ENCODE measurements around the gene APLP2. TPM values are rescaled to one million over a fixed set of nuclear protein-coding genes. Genes with fewer than 3 reads are reported as not detected.

Gene APLP2
- total RNA-seq, 3 donors from 2014 or later (not counting 1 experiment from before 2014, with no cell fraction given): 99.8 to 119 (median 116) TPM

GRCh38 chr11:130042093-130042591 lies 27.6 kb upstream of the APLP2 start:
- Histone ChIP-seq H3K4me1 (ENCODE audit: control insufficient read depth, insufficient read depth, low read length) (peaks cover 6% of the 10 kb centered on the region), H3K27ac (ENCODE audit: low read length) (no peak overlapping the region), H3K9me3 (ENCODE audit: control insufficient read depth, insufficient read depth, low read length) (no peaks in the 10 kb centered on the region), H3K27me3 (ENCODE audit: control insufficient read depth, insufficient read depth, low read length) (no peaks in the 10 kb centered on the region), H3K4me3 (ENCODE audit: low read length) (no peak overlapping the region), H3K36me3 (ENCODE audit: control insufficient read depth, insufficient read depth, low read length) (no peaks in the 10 kb centered on the region)
- Mint-ChIP-seq H3K36me3 (no peaks in the 10 kb centered on the region), H3K9me3 (no peaks in the 10 kb centered on the region), H3K27me3 (ENCODE audit: low read depth in 2 of 2) (peaks cover 9 to 16% of the 10 kb centered on the region in 2 donors), H3K4me1 (peaks cover 9 to 11% of the 10 kb centered on the region in 2 donors), H3K27ac (no peak overlapping the region), H3K4me3 (no peak overlapping the region)
- WGBS (ENCODE audit: insufficient coverage): 85% methylated on average over 16 of the region's 16 CpGs
- intact Hi-C loops (cut with micrococcal nuclease): no loop called here
- TF ChIP-seq CTCF (IDR thresholded peaks at IDR 0.05): no peak
- peak in 1 of 2 donors; percentile 5 for DNase-seq
- ATAC-seq: peak in 2 of 3 donors; percentile 12 to 35

GRCh38 chr11:130043575-130043974 lies 26.1 kb upstream of the APLP2 start:
- no peak for DNase-seq
- H3K4me1 ChIP-seq (ENCODE audit: control insufficient read depth, insufficient read depth, low read length): no peaks in the 10 kb centered on the region
- H3K9me3 Mint-ChIP-seq: no peaks in the 10 kb centered on the region
- no peak for TF ChIP-seq CTCF (IDR thresholded peaks at IDR 0.05)
- no peaks in the 10 kb centered on the region for H3K9me3 ChIP-seq (ENCODE audit: control insufficient read depth, insufficient read depth, low read length)
- peaks cover 5 to 8% of the 10 kb centered on the region in 2 donors for H3K27me3 Mint-ChIP-seq (ENCODE audit: low read depth in 2 of 2)
- no peak overlapping the region for H3K27ac Mint-ChIP-seq
- H3K4me3 ChIP-seq (ENCODE audit: low read length): no peak overlapping the region
- no peaks in the 10 kb centered on the region for H3K36me3 Mint-ChIP-seq
- no peak for ATAC-seq
- H3K27me3 ChIP-seq (ENCODE audit: control insufficient read depth, insufficient read depth, low read length): no peaks in the 10 kb centered on the region
- intact Hi-C loops (cut with micrococcal nuclease): no loop called here
- H3K4me1 Mint-ChIP-seq: peaks cover under 1% of the 10 kb centered on the region in 2 donors
- H3K27ac ChIP-seq (ENCODE audit: low read length): no peak overlapping the region
- 32% methylated on average over 5 of the region's 5 CpGs for WGBS (ENCODE audit: insufficient coverage)
- no peak overlapping the region for H3K4me3 Mint-ChIP-seq
- no peaks in the 10 kb centered on the region for H3K36me3 ChIP-seq (ENCODE audit: control insufficient read depth, insufficient read depth, low read length)

GRCh38 chr11:130047141-130047540 lies 22.6 kb upstream of the APLP2 start:
- Histone ChIP-seq H3K4me1 (ENCODE audit: control insufficient read depth, insufficient read depth, low read length) (no peaks in the 10 kb centered on the region), H3K27ac (ENCODE audit: low read length) (no peak overlapping the region), H3K36me3 (ENCODE audit: control insufficient read depth, insufficient read depth, low read length) (no peaks in the 10 kb centered on the region), H3K9me3 (ENCODE audit: control insufficient read depth, insufficient read depth, low read length) (no peaks in the 10 kb centered on the region), H3K27me3 (ENCODE audit: control insufficient read depth, insufficient read depth, low read length) (no peaks in the 10 kb centered on the region), H3K4me3 (ENCODE audit: low read length) (no peak overlapping the region)
- 45% methylated on average over 1 of the region's 1 CpG for WGBS (ENCODE audit: insufficient coverage)
- no peak for ATAC-seq
- Mint-ChIP-seq H3K4me3 (no peak overlapping the region), H3K36me3 (no peaks in the 10 kb centered on the region), H3K9me3 (no peaks in the 10 kb centered on the region), H3K27ac (no peak overlapping the region), H3K4me1 (no peaks in the 10 kb centered on the region), H3K27me3 (ENCODE audit: low read depth in 2 of 2) (peaks cover 3 to 8% of the 10 kb centered on the region in 2 donors)
- TF ChIP-seq CTCF (IDR thresholded peaks at IDR 0.05): no peak
- intact Hi-C loops (cut with micrococcal nuclease): no loop called here
- DNase-seq: no peak

GRCh38 chr11:130049328-130049771 lies 20.3 kb upstream of the APLP2 start:
- no peak for DNase-seq
- Histone ChIP-seq H3K9me3 (ENCODE audit: control insufficient read depth, insufficient read depth, low read length) (no peaks in the 10 kb centered on the region), H3K27me3 (ENCODE audit: control insufficient read depth, insufficient read depth, low read length) (no peaks in the 10 kb centered on the region), H3K36me3 (ENCODE audit: control insufficient read depth, insufficient read depth, low read length) (no peaks in the 10 kb centered on the region), H3K4me3 (ENCODE audit: low read length) (no peak overlapping the region), H3K27ac (ENCODE audit: low read length) (no peak overlapping the region), H3K4me1 (ENCODE audit: control insufficient read depth, insufficient read depth, low read length) (no peaks in the 10 kb centered on the region)
- TF ChIP-seq CTCF (IDR thresholded peaks at IDR 0.05): no peak
- no peak overlapping the region for H3K4me3 Mint-ChIP-seq
- no peaks in the 10 kb centered on the region for H3K36me3 Mint-ChIP-seq
- H3K27me3 Mint-ChIP-seq (ENCODE audit: low read depth in 2 of 2): peaks cover 0 to 11% of the 10 kb centered on the region in 2 donors
- H3K4me1 Mint-ChIP-seq: no peaks in the 10 kb centered on the region
- no peaks in the 10 kb centered on the region for H3K9me3 Mint-ChIP-seq
- no peak for ATAC-seq
- H3K27ac Mint-ChIP-seq: no peak overlapping the region
- intact Hi-C loops (cut with micrococcal nuclease): no loop called here
- 93% methylated on average over 1 of the region's 1 CpG for WGBS (ENCODE audit: insufficient coverage)

All from natural killer cell (primary cell).